ENCODE data around the gene SIPA1L3.

The SIPA1L3 gene

DNA sequence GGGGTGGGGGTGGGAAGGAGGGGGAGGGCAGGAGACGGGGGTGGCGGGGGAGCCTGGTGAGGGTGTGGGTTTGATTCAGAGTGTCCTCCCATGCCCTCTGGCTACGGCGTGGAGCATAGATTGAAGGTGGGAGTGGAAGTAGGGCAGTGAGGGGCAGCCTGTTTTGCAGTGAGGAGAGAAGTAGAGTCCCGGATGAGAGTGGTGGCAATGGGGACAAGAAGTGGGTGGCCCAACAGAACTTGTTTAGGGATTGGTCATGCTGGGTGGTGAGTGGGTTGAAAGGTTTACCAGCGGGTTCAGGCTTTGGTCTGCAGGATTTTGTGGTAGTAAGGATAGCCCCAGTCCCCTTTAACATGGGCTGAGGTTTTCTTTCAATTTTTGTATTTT lies 35.5 kb downstream of the SIPA1L3 start:
- H3K27me3 ChIP-seq, result no peaks in the 10 kb centered on the region
- H3K4me1 ChIP-seq (ENCODE audit: control insufficient read depth in 1 of 2, insufficient read depth in 1 of 2, low read depth in 1 of 2, low read length in 1 of 2), result no peaks in the 10 kb centered on the region
- peaks cover 6% of the 10 kb centered on the region for H3K36me3 ChIP-seq
- H3K9me3 ChIP-seq, result no peaks in the 10 kb centered on the region
- no peak overlapping the region for H3K4me3 ChIP-seq (ENCODE audit: low read depth in 1 of 2, low read length in 1 of 2)
- TF ChIP-seq, protein P1, sequence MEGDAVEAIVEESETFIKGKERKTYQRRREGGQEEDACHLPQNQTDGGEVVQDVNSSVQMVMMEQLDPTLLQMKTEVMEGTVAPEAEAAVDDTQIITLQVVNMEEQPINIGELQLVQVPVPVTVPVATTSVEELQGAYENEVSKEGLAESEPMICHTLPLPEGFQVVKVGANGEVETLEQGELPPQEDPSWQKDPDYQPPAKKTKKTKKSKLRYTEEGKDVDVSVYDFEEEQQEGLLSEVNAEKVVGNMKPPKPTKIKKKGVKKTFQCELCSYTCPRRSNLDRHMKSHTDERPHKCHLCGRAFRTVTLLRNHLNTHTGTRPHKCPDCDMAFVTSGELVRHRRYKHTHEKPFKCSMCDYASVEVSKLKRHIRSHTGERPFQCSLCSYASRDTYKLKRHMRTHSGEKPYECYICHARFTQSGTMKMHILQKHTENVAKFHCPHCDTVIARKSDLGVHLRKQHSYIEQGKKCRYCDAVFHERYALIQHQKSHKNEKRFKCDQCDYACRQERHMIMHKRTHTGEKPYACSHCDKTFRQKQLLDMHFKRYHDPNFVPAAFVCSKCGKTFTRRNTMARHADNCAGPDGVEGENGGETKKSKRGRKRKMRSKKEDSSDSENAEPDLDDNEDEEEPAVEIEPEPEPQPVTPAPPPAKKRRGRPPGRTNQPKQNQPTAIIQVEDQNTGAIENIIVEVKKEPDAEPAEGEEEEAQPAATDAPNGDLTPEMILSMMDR (IDR thresholded peaks at IDR 0.05), result no peak
- H3K27ac ChIP-seq, result no peak overlapping the region

DNA sequence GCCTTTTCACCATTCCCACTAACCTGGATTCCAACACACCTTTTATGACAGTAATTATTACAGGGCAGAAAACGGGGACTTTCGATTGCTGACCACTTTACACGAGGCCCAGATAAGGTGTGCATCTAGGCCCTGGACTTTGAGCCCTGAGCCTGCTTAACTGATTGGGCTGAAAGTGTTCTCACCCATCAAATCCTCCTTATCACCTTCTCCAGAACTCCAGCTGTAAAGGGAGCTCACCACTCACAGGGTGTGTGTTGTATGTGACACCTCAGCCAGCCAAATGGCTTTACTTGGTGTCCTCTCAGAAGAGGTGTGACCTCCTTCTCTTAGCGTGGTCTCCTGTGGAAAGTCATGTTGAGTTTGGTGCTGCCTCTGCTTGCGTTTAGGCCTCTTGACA lies 36.5 kb downstream of the SIPA1L3 start:
- H3K27ac ChIP-seq, result no peak overlapping the region
- peaks cover 6% of the 10 kb centered on the region for H3K36me3 ChIP-seq
- H3K9me3 ChIP-seq, result no peaks in the 10 kb centered on the region
- no peaks in the 10 kb centered on the region for H3K4me1 ChIP-seq (ENCODE audit: control insufficient read depth in 1 of 2, insufficient read depth in 1 of 2, low read depth in 1 of 2, low read length in 1 of 2)
- TF ChIP-seq, protein P1 (IDR thresholded peaks at IDR 0.05), result no peak
- H3K27me3 ChIP-seq, result no peaks in the 10 kb centered on the region
- H3K4me3 ChIP-seq (ENCODE audit: low read depth in 1 of 2, low read length in 1 of 2), result no peak overlapping the region

DNA sequence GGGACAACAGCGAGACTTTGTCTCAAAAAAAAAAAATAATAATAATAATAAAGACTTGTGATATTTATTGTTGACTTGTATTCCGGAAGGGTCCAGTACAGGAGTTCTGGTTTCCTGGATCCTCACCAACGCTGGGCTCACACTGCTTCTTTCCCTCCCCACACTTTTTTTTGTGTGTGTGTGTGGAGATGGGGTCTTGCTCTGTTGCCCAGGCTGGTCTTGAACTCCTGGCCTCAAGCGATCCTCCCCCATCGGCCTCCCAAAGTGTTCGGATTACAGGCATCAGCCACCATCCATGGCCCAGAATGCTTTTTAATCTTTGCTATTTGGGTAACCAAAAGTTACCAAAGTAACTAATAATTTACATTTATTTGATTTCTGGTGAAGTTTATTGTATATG lies 39.1 kb downstream of the SIPA1L3 start:
- H3K27me3 ChIP-seq, result no peaks in the 10 kb centered on the region
- TF ChIP-seq, protein P1 (IDR thresholded peaks at IDR 0.05), result no peak
- no peaks in the 10 kb centered on the region for H3K9me3 ChIP-seq
- H3K4me1 ChIP-seq (ENCODE audit: control insufficient read depth in 1 of 2, insufficient read depth in 1 of 2, low read depth in 1 of 2, low read length in 1 of 2), result no peaks in the 10 kb centered on the region
- peaks cover 6% of the 10 kb centered on the region for H3K36me3 ChIP-seq
- H3K27ac ChIP-seq, result no peak overlapping the region
- H3K4me3 ChIP-seq (ENCODE audit: low read depth in 1 of 2, low read length in 1 of 2), result no peak overlapping the region

DNA sequence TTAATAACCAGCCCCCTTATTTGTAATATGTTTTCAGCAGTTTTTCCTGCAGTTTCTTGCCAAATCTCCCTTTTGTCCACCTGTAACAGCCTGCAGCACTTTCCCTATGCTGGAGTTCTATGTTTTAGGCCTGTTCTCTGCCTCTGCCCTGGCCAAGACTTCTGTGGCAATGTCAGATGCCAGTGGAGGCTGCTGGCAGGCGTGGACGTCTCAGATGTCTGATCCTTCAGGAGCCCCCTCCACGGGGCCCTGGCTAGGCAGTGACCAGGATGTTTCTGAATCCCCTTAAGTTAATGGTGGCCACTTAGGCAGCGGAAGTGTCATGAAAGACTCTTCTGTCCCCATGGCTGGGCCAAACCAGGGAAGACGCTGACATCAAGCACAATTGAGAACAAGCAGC lies 40.8 kb downstream of the SIPA1L3 start:
- peaks cover 6% of the 10 kb centered on the region for H3K36me3 ChIP-seq
- H3K27me3 ChIP-seq, result no peaks in the 10 kb centered on the region
- TF ChIP-seq, protein P1 (IDR thresholded peaks at IDR 0.05), result no peak
- no peaks in the 10 kb centered on the region for H3K9me3 ChIP-seq
- H3K27ac ChIP-seq, result no peak overlapping the region
- H3K4me1 ChIP-seq (ENCODE audit: control insufficient read depth in 1 of 2, insufficient read depth in 1 of 2, low read depth in 1 of 2, low read length in 1 of 2), result no peaks in the 10 kb centered on the region
- H3K4me3 ChIP-seq (ENCODE audit: low read depth in 1 of 2, low read length in 1 of 2), result no peak overlapping the region

DNA sequence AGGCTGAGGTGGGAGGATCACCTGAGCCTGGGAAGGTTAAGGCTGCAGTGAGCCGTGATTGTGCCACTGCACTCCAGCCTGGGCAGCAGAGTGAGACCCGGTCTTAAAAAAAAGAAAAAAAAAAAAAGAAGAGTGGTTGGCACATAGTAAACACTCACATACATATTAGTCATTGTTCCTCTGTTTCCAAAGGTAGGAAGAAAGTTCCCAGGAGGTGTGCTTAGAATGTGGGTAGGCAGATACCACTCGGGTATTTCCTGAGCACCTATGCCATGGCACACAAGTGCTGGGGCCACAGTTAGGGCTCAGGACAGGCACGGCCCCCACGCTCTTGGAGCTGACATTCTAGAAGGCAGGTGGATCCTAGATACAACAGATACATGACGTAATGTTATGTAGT lies 41.4 kb downstream of the SIPA1L3 start:
- TF ChIP-seq, protein P1 (IDR thresholded peaks at IDR 0.05), result no peak
- Histone ChIP-seq H3K4me3 (ENCODE audit: low read depth in 1 of 2, low read length in 1 of 2) (no peak overlapping the region), H3K9me3 (no peaks in the 10 kb centered on the region), H3K27ac (no peak overlapping the region), H3K4me1 (ENCODE audit: control insufficient read depth in 1 of 2, insufficient read depth in 1 of 2, low read depth in 1 of 2, low read length in 1 of 2) (no peaks in the 10 kb centered on the region), H3K27me3 (no peaks in the 10 kb centered on the region), H3K36me3 (peaks cover 3% of the 10 kb centered on the region)
